NCI-H345 treated with DMSO at 0.1 percent for 48 hours (cell line): ENCODE results near the gene SNTB2.
"Not testable (repeated sequence)": the region's sequence is repeated elsewhere in the genome, so short reads cannot be mapped to it uniquely, and the experiment has no call there.

Experiments
- DNase-seq: peaks from one replicate; lab custom pipeline; 2025; ENCODE audit not compliant: unreplicated experiment; lab: John Stamatoyannopoulos, UW

Gene SNTB2

DNA sequence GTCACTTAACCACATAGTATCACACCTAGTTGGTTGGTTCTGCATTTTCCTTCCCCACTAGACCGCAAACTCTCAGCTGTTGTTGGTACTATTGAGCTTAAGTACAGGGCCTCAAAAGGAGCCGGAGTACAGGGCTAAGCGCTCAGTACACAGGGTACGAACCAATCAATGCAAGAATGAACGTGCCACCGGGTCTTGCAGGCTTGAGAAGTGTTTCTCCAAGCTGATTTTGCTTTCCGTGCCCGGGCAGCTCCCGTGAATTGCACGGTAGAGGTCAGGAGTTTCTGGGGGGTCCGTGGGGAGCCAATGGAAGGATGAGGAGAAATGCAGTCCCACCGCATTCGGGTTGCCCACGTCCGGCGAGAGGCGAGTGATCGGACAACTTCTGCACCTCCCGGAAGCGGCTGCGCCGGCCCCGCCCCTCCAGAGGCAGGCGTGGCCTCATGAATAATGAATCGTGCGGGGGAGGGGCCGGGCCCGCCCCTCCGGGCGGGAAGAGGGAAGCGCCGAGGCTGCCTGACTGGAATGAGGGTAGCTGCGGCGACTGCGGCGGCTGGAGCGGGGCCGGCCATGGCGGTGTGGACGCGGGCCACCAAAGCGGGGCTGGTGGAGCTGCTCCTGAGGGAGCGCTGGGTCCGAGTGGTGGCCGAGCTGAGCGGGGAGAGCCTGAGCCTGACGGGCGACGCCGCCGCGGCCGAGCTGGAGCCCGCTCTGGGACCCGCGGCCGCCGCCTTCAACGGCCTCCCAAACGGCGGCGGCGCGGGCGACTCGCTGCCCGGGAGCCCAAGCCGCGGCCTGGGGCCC is at the start of gene SNTB2:
Gene SNTB2 (plus strand): TSS at position 523 of the 804 bp plus-strand sequence. CDS start 3 bp downstream, at position 526.
- peak; percentile 32 for DNase-seq

DNA sequence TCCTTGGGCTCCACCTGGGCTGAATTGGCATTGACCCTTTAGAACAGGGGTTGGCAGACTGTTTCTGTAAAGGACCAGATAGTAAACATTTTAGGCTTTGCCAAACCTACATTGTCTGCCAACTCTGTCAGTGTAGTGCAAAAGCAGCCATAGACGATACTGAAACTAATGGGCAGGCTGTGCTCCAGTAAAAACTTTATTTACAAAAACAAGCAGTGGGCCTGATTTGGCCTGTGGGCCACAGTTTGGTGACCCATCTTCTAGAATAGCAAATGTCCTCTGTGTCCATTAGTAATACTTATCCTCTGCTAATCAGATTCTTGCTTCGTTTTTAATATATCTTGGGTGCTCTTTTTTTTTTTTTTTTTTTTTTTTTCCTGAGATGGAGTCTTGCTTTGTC is 48.4 kb upstream of the SNTB2 start:
- no peak for DNase-seq

DNA sequence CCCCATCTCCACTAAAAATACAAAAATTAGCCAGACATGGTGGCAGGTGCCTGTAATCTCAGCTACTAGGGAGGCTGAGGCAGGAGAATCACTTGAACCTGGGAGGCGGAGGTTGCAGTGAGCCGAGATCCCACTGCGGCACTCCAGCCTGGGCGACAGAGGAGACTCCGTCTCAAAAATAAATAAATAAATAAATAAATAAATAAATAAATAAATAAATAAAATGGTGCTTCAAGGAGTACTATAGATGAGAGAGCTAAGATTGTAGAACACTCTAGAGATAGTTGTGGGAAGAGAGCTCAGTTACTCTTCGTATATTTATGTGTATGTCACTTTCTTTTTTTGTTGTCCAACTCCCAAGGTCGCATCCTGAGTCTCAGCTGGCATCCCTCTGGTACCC is 47.5 kb upstream of the SNTB2 start:
- not testable (repeated sequence) for DNase-seq

DNA sequence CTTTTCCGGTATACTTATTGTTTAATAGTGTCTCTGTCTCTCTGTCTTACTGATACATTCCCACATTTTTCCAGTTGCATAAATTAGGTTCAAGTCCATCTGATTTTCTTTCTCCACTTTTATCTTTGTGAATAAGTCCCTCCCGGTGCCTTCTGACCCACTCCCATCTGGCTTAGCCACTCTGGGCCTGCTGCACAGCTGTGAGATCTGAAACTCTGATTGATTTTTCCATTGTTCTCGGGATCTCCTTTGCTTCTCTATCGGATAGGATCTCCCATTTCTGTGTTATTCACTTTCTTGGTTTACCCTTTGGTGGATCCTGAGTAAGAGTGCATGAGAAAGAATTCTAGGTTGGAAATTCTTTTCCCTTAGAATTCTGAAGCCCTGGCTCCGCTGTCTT is 46.0 kb upstream of the SNTB2 start:
- no peak for DNase-seq

DNA sequence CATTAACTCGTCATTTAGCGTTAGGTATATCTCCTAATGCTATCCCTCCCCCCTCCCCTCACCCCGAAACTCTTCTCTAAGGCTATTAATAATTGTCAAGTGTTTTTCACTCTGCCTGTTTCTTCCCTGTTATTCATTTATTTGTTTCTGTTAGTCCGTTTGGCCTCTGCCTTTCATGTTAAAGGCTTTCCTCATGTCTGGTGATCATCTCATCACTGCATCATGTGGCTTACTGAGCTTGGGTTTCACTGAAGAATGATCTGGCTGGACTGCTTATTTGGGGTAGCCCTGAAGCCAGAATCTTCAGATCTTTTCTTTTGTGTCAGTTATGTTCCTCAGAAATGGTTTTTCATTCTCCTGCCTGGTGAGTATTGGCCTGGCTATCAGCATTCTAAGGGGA is 45.0 kb upstream of the SNTB2 start:
- no peak for DNase-seq

DNA sequence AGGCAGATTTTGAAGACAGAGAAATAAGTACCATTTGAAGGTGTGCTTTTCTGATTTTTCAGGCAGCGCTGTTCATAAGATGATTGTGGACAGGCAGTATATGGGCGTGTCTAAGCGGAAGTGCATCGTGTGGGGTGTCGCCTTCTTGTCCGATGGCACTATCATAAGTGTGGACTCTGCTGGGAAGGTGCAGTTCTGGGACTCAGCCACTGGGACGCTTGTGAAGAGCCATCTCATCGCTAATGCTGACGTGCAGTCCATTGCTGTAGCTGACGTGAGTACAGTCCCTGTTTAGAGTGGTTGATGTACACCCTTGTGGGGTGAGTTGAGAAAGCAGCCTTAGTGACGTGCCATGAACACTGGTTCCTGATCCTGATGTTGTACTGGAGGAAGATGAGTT is 43.8 kb upstream of the SNTB2 start:
- no peak for DNase-seq

DNA sequence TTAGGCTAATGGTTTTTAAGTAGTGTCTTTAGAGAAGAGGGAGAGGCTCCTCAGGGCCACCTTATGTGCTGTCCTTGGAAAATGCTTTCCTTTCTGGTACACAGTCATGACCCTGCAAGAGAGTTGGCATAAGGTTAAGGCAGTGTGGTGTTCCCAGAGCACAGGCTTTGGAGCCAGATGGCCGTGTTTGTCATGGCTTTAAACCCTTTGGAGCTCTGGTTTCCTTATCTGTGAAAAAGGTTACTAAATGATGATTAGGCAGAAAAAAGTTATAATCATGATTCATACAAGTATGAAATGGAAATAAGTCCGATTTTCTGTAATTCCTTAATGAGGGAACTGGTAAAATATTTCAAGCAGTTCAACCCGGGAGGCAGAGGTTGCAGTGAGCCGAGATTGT is 41.3 kb upstream of the SNTB2 start:
- no peak for DNase-seq

DNA sequence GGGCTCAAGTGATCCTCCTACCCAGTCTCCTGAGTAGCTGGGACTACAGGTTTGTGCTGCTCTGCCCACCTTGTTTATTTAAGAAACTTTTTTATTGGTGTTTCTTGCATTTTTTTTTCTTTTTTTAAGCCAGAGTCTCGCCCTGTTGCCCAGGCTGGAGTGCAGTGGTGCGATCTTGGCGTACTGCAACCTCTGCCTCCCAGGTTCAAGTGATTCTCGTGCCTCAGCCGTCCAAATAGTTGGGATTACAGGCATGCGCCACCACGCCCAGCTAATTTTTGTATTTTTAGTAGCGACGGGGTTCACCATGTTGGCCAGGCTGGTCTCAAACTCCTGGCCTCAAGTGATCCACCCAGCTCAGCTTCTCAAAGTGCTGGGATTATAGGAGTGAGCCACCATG is 37.3 kb upstream of the SNTB2 start:
- not testable (repeated sequence) for DNase-seq

DNA sequence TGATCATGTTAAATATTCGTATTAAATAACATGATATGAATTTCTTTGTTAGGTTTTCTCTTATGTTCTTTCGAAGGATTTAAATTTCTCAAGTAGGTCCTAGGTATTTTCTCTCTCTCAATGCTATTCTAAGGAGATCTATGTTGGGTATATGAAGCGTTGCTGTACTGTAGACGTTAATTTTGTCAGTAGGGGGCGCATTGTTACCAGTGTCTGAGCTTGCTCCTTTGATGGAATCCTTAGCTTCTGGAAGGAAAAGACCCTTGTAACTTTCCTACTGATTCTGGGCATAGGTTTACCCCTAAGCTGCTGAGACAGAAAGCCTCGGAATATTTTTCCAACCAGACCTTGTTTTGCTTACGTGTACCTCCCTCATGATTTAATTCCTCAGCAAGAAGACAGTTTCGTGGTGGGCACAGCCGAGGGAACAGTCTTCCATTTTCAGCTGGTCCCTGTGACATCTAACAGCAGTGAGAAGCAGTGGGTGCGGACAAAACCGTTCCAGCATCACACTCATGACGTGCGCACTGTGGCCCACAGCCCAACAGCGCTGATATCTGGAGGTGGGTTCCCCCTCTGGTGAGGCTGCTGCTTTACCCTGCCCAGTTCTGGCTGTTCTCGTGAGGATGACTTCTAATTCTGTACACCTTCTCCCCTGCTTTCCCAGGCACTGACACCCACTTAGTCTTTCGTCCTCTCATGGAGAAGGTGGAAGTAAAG is 36.7 kb upstream of the SNTB2 start:
- peak; percentile 32 for DNase-seq

DNA sequence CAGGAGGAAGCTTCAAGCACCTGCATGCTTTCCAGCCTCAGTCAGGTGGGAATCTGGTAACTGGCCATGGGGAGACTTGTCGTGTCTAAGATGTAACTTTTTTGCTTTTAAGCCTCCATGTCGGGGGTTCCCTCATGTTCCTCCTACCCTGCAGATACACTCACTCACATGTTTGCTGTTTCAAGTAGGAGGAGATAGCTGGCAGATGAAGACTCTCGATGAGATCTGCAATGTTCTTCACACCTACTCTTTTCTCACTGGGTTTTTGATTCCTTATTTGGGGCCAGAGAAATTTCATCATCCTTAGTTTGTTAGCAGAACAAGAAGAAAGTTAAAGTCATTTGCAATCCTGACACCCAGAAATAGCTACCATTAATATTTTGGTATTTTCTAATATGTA is 29.8 kb upstream of the SNTB2 start:
- no peak for DNase-seq

DNA sequence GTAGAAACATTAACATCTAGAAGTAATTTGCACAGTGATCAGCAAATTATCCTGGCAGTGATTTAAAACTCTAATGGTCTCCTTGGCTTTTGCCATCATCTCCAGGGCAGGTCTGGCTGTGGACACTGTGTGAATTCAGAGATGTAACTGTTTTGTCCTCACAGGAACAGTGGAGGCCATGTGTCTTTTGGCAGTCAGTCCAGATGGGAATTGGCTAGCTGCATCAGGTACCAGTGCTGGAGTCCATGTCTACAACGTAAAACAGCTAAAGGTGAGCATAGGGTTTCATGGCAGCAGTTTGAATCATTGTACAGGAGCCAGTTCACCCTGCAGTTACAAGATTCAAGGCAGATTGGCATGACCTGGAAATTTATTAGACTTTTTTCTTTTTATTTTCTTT is 26.8 kb upstream of the SNTB2 start:
- DNase-seq = no peak

DNA sequence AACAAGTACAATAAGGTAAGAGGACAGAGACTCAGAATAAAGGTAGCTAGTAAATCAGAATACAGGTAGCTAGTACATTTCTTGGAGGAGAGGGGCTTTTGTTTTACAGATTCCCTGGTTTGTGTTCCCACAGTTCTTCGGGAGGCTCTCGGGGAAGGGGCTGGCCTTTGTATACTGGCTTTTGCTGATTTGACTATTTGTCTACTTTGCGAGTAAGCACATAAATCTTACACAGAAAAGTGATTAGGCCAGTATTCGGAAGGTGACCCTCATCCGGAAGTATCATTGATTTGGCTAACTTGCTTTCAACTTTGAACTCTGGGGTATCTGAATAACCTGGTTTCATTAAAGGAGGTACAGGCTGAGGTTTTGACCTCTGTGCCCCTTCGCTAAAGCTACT is 21.4 kb upstream of the SNTB2 start:
- DNase-seq = no peak

DNA sequence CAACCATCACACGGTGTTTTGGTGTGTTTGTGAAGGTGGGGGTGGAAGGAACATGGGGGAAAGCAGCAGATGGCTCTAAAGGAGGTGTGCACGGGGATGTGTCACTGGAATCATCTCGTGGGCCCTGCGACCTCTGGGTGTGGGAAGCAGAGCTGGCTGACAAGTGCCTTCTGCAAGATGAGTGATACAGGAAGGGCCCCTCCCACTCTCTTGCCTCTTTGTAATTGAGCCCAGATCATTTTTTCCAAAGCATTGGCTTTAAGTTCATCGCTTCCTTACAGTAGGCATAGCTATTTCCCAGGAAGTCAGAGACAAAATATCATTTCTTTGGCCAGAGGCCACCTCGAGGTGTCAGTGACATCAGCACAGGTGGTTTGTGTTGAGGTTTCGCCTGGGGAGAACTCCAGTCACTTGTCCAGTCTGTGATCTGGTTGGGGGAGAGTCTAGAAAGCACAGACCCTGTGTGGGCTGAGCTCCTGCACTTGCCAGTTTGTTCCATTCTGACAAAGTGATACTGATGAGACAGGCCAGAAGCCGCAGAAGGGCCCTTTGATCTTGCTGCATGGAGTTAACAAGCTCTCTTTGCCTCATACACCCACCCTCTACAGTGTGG is 20.6 kb upstream of the SNTB2 start:
- DNase-seq = no peak

DNA sequence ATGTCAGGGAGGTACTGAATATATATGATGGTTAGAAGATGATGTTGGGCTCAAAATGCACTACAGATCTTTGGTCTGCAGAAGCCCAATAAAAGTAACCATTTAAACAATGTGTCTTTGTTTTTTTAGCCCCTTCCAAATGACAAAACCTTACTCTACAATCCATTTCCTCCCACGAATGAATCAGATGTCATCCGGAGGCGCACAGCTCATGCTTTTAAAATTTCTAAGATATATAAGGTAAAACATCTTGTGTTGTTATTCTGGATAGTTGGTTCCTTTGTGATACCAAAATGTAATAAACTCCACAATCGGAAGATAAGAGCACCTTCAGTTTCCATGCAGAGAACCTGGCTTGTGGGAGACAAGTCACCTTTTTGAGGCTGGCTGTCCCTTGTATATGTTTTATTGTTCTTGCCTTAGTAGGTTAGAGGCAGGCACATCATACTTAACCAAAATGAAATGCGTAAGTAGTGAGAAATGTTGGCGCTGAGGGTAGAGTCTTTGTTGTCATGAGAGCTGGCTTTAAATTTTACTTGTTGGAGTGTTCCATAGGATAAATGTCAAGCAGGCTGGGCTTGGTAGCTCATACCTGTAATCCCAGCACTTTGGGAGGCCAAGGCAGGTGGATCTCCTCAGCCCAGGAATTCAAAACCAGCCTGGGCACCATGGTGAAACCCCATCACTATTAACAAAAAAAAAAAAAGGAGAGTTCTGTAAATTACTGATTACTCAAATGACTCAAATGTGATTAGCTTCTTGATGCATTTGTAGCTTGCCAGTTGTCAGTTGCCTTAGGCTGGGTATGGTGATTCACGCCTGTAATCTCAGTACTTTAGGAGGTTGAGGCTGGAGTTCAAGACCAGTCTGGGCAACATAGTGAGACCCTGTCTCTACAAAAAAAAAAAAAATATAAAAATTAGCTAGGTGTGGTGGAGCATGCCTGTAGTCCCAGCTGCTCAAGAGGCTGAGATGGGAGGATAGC is 19.7 kb upstream of the SNTB2 start:
- no peak for DNase-seq

DNA sequence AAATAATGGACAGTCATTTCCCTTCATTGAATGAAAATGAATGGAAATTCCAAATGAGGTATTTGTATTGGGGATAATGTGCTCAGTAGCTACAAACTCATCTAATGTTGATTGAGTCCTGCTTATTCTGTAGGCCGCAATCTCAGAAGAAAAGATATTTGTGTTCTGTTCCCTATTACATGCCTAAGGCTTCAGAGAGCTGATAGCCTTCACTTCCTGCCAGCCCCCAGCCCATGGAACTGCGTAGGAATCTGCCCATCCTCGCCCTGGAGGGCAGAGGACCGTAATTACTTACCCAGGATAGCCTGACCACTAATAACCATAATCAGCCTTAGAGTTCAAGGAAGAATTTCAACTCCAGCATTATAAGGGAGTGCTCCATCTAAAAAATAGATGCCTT is 17.9 kb upstream of the SNTB2 start:
- DNase-seq = no peak

DNA sequence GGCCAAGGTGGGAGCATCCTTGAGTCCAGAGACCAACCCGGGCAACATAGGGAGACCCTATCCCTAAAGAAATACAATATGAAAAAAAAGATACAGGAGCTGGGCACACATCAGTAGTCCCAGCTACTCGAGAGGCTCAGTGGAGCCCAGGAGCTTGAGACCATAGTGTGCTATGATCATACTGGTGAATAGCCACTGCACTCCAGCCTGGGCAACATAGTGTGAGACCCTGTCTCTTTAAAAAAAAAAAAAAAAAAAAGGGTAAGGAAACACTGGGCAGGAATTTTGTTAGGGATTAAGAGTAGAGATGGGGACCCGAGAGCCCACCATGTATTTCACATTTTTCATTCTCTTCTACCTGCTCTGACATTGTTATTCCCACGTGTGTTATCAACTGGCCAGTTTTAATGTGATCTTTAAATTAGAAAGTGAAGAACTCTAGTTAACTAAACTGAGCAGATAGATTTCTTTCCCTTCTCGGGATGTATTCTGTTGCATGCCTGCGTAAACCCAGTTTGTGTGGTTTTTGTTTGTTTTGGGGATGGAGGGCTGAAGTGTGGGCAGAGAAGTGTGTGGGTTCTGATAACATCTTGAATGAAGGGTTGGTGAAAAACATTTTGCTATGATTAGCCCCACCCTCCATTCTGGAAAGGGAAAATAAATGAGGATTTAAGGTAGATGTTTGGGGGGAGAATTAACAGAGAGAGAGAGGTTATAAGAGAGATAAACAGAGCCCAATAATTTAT is 17.2 kb upstream of the SNTB2 start:
- DNase-seq = no peak

DNA sequence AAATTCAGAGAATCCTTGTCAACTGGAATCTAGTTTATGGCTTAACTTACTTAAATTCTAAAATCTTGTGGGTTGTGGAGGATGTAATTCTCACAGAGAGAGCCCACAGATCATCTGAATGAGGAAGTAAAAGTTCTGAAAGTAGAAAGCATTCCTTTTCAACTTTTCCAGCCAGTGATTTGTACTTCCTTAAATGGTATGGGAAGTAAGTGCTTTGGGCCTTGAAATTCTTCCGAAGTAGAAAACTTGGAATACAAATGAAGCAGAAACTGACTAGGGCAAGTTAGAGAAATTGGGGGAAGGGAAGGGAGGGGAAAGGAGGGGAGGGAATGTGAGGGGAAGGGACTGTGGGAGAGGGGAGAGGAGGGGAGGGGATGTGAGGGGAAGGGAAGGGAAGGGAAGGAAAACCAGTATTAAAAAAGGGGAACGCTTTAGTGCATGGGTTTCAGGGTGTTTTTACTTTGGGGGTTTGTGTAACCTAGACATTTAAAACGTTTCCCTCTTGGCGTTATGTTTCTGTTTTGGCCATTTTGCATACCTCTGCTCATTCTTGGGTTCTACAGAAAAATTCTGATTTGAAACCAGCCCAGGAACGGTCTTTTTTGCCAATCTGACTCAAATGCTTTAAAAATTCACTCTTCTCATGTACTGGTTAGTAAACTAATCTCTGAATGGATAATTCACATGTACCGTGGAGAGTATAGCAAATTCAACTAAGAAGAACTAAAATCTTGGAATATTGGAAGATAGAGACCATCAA is 15.5 kb upstream of the SNTB2 start:
- DNase-seq = no peak

DNA sequence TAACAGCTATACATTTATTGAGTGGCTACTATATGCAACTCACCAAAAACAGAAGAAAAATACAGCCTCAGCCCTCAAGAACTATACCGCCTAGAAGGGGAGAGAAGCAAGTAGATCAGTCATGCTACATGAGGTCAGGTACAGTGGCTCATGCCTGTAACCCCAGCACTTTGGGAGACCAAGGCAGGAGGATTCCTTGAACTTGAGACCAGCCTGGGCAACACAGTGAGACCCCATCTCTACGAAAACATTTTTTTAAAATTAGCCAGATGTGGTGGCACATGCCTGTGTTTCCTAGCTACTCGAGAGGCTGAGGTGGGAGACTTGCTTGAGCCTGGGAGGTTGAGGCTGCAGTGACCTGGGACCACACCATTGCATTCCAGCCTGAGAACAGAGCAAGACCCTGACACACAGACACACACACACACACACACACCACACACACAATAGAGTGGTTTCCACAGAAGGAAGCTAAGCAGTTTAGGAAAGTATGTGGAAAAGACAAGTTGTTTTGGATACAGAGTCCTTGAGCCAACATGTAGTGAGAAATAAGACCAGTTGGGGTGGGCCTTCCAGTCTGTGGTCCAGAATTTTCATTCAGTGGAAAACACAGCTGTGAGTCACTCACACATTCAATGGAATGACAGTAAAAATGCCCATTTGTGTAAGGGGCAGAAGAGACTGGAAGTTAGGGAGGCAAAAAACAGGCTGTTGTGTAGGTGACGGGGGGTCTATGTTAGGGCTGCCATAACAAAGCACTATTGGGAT is 10.7 kb upstream of the SNTB2 start:
- no peak for DNase-seq
